IMR-90 (cell line): Measurements from ENCODE around the gene CD6.

ENCODE experiments used
- BHLHE40 ChIP-seq: fragments of 150-350 bp; IDR thresholded peaks from 2 replicates; pipeline ENCODE4 v1.6.1; 2016; ENCODE audit warnings: mild to moderate bottlenecking, low read depth, low read length
- CHD1 ChIP-seq: IDR thresholded peaks from 2 replicates; pipeline ENCODE4 v1.6.1; 2012; ENCODE audit warnings: low read depth, low read length, improper control_type of control experiment
- ELK1 ChIP-seq: fragments of 150-350 bp; IDR thresholded peaks from 2 replicates; pipeline ENCODE4 v1.6.1; 2016; ENCODE audit warnings: low read depth, mild to moderate bottlenecking, low read length, moderate library complexity, borderline replicate concordance
- FOS ChIP-seq: fragments of 150-350 bp; IDR thresholded peaks from 2 replicates; pipeline ENCODE4 v1.6.1; 2016; ENCODE audit warnings: low read depth, low read length
- POLR2A ChIP-seq: IDR thresholded peaks from 2 replicates; pipeline ENCODE4 v1.6.1; 2012; ENCODE audit warnings: mild to moderate bottlenecking, low read depth, low read length
- USF2 ChIP-seq: fragments of 150-350 bp; IDR thresholded peaks from 2 replicates; pipeline ENCODE4 v1.6.1; 2017; ENCODE audit warnings: mild to moderate bottlenecking, antibody characterized with exemption, low read length, low read depth
- TF ChIP-seq, protein P1 (sequence below): conservative IDR thresholded peaks from 2 replicates; pipeline ENCODE4 v1.5.1; 2012; ENCODE audit warnings: mild to moderate bottlenecking, low read depth, low read length, improper control_type of control experiment

DNA sequence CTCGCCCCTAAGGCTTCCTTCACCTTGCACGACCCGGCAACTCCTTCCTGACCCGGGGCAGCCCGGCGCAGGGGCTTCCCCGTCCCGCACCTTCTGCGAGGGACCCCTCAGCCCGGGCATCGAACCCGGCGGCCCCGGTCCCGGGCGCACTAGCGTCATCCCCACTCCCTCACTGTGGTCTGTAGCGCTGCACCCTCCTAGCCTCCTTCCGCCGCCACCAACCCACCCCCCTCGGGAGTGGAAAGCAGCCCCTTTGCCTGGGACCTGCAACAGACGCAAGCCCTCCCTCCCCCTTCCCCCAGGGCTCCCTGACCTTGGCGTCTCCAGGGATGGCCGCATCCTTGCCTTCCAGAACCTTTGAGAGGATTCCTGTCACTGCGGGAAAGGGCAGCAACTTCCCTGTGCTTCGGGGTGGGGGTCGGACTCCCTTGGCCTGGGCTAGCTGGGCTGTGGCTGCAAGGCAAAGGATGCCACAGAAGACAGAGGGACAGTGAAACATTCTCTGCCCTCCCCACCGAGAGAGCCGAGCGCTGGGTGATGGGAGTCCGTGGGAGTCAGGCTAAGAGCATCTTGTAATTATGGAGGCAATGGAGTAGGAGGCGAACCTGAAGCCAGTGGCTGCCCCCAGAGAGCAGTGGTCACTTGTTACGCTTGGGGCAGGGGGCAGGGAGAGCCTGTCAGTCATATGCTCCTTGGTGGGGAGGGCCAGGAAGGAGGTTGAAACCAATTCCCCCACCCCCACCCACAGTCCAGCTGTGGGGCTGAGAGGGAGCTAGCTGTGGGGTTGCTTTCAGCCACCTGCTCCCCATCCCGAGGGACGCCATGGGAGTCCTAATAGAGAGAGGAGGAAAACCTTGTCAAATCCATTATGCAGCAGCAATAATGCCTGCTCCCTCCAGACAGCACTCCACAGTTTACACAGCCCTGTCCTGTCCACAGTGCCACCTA, 46.3 kb upstream of the CD6 start:
- TF ChIP-seq, protein P1, sequence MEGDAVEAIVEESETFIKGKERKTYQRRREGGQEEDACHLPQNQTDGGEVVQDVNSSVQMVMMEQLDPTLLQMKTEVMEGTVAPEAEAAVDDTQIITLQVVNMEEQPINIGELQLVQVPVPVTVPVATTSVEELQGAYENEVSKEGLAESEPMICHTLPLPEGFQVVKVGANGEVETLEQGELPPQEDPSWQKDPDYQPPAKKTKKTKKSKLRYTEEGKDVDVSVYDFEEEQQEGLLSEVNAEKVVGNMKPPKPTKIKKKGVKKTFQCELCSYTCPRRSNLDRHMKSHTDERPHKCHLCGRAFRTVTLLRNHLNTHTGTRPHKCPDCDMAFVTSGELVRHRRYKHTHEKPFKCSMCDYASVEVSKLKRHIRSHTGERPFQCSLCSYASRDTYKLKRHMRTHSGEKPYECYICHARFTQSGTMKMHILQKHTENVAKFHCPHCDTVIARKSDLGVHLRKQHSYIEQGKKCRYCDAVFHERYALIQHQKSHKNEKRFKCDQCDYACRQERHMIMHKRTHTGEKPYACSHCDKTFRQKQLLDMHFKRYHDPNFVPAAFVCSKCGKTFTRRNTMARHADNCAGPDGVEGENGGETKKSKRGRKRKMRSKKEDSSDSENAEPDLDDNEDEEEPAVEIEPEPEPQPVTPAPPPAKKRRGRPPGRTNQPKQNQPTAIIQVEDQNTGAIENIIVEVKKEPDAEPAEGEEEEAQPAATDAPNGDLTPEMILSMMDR: no peak
- TF ChIP-seq USF2 (no peak), POLR2A (no peak), BHLHE40 (no peak), CHD1 (no peak), ELK1 (no peak), FOS (no peak)
